NCI-H1092 treated with DMSO at 0.1 percent for 48 hours (cell line): Measurements from ENCODE around the gene CHST12.
"Not testable (repeated sequence)": the region's sequence is repeated elsewhere in the genome, so short reads cannot be mapped to it uniquely, and the experiment has no call there.

Experiments used
- DNase-seq: peaks from one replicate; lab custom pipeline; 2025; lab: John Stamatoyannopoulos, UW

The CHST12 gene

GRCh38 chr7:2460641-2461040, 57.2 kb downstream of the CHST12 start:
- no peak for DNase-seq

DNA sequence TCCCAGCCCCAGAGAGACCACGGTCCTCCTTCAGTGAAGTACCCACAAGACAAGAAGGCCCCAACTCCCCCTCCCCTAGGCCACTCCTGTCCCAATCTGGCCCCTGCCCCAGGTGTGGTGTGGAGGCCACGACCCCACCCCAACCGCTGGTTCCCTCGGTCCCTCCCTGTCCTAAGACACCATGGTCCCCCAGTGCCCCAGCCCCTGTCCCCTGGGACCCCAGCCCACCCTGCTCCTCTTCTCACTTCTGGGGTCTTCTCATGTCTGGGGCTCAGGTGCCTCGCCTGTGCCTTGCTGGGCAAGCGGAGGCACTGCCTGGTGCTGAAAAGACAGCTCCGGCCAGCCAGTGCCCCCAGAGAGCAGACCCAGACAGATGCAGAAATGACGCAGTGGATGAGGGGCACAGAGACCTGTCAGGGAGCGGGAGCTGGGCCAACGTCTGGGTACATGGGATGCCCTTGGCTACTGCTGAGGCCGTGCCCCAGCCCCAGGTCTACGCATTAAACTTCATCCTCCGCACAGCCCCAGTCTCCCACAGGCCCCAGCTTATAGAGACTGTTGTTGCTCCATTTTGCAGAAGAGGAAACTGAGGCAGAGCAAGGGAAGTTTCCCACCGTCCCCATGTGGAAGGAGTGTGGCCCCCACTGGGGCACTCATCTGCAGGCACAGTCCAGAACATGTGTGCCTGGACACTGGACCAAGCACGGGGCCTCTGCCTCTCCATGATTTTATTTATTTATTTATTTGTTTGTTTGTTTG, 58.0 kb downstream of the CHST12 start:
- no peak for DNase-seq

DNA sequence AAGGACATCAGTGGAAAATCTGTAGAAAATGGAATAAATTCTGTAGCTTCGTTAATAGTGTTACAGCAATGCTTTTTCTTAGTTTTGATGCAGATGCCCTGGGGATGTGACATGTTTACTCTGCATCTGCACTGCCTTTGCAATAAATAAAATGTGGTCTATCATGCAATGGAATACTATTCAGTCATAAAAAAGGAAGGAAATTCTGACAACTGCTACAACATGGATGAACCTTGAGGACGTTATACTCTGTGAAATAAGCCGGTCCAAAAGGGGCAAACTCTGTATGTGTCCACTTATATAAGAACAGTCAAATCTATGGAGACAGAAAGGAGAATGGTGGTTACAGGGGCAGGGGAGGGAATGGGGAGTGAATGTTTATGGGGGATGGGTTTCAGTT, 59.3 kb downstream of the CHST12 start:
- no peak for DNase-seq

DNA sequence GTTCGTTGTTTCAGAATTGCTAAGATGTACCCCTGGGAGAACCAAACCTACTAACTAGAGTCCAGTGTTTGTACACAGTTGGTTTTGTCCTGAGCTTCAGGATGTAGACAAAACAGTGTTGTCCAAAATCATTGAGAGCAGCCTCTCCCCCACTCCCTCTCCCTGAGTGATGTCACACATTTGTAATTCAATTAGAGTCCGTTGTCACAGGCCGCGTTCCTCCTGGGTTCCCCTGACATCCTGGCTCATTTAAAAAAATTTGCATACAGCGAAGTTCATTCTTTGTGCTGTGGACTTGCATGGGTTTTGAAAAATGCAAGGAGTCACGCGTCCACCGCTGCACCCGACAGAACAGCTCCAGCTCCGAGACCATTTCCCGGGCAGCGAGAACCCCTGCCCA, 62.5 kb downstream of the CHST12 start:
- no peak for DNase-seq

GRCh38 chr7:2466675-2467074, 63.3 kb downstream of the CHST12 start:
- DNase-seq = no peak

- DNase-seq = no peak
These were observed 64.8 kb downstream of the CHST12 start for GRCh38 chr7:2468227-2468626.

GRCh38 chr7:2469460-2470203, 66.2 kb downstream of the CHST12 start:
- DNase-seq = not testable (repeated sequence)

DNA sequence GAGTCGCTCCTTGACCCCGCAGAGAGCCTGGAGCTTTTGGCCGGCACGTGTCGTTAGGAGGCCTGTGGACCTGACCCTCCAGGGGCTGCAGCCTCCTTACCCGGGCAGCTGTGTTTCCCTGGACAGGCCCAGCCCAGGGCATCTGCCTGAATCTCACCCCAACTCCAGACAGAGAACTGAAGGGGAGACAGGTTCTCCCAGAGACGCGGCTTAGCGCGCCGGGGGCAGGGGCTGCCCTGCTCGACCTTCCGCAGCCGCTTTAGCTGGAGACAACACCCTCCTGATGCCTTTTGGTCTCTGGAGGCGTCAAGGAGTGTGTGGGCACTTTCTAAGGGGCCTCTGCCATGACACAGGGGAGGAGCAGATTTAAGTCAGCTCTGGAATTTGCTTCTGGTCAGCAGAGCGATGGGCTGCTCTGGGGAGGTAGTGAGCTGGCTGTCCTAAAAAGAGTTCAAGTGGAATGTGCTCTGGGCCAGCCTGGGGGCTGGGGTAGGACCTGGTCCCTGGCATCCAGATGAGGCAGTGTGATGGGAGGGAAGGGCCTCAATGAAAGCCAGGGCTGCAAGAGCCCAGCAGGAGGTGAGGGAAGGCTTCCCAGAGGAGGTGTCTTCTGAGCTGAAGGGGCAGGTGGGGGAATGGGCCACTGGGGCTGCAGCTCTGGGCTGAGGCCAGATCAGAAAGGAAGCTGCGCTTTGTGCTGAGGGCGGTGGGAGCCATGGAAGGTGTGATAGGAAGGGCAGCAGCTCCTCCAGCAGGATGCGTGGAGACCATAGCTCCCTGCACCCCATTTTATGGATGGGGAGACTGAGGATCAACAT, 67.0 kb downstream of the CHST12 start:
- DNase-seq = no peak

- DNase-seq = no peak
These were observed 67.6 kb downstream of the CHST12 start for GRCh38 chr7:2471022-2471329.

- DNase-seq = peak; percentile 76
These were observed 68.0 kb downstream of the CHST12 start for GRCh38 chr7:2471396-2471795.

GRCh38 chr7:2472739-2473138, 69.3 kb downstream of the CHST12 start:
- no peak for DNase-seq

- no peak for DNase-seq
These were observed 70.2 kb downstream of the CHST12 start for GRCh38 chr7:2473496-2474180.

GRCh38 chr7:2474224-2474623, 70.8 kb downstream of the CHST12 start:
- DNase-seq = no peak

DNA sequence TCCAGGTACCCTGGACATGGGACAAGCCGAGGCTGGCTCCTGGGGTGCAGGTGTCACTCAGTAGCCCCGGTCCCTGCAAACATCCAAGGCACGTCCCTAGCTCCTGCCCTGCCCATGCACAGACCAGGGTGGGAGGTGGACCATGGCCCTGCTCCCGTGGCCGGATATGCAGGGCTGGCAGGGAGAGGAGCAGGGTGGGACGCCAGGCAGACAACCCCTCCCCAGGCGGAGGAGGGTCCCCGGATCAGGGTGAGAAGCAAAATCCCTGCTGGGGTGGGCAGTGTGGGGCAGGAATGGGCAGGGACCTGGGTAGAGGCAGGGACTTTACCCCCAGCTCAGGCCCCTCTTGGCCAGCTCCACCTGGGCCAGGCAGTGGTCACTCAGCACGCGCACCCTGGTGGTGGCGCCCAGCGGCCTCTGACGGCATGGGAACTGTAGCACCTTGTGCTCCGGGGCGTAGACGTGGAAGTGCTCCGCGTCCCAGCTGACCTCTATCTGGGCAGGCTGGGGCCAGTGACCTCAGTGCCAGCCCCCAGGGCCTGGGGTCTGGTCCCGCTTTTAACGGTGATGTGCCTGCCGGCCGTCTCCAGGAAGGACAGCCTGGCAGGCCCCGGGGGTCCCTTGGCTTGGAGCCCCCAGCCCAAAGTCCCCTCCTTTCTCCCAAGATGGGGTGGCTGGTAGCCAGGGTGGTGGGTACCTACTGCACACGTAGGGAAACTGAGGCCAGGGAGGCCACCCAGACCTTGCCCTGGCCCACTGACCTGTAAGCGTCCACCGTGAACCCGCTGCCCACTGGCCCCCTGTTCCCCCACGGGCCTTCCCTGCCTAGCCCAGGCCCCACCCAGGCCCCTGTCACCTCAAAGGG, 71.6 kb downstream of the CHST12 start:
- DNase-seq = no peak

GRCh38 chr7:2475678-2476015, 72.2 kb downstream of the CHST12 start:
- no peak for DNase-seq

GRCh38 chr7:2476298-2476697, 72.9 kb downstream of the CHST12 start, which contains the start of gene GRIFIN:
Gene GRIFIN (minus strand): TSS chr7:2476398. CDS start chr7:2476383, 15 bp downstream.
- no peak for DNase-seq

DNA sequence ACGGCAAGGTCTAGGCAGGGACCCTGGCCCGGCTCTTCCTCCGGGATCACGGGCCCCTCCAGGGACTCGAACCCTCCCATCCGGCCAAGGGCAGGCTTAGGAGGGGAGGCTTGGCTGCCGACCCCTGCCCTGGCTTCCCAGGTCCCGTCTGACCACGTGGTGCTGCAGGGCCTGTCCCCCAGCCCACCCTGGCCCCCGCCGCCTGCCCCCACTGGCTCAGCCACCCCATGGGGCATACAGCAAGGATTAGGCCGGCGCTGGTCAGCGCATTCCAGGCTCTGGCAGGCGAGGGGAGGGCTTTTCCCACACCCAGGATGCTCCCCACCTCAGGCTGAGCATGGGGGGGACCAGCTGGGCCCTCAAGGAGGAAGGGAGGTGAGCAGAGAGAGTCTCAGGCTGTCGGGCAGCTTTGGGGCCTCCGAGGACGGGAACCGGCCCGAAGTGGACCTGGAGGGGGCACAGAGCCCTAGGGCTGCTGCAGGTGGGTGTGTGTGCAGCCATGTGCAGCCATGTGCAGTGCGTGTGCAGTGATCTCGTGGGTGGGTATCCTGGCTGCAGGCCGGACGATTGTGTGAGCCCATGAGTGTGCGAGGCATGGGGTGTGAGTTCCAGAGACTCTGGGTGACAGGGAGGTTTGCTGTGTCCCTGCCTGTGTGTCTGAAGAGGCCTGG, 73.5 kb downstream of the CHST12 start:
- no peak for DNase-seq

DNA sequence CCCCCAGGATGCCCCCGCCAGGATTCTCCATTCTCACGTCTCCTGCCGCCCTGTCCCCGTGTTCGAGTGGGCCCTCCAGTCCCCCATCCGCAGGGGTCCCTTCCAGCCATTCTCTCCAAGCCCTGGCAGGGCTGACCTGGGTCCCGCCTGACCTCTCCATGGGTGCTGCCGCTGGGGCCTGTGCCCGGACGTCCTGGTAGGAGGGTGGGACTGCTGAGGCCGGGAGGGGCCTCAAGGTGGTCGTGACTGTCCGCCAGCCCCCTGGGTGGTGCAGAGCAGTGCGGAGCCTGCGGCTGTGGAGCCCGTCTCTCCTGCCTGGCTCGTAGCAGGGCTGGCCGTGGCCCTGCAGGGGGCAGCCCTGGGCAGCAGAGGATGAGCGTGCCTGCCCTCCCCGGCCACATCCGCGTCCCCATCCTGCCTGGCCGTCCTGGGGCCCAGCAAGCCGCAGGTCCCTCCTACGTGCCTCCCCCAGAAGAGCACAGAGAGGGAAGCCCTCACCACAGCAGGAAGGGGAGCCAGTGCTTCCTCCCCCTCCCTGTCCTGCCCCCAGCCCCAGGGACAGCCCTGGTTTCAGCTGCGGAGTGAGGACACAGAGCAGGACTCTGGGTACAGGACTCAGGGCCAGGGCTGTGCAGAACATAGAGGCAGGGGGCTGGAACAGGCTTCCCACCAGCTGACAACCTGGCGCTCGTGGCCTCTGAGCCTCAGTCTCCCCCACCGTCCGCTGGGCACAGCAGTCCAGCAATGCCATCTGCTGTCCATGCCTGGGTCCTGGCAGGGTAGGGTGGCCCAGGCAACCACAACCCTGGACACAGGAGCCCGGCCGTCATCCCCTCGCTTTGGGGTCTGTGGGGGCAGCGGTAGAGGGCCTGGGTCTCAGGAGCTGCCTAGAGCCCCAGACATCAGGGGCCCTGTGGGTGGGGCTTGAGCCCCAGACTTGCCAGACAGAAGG, 74.3 kb downstream of the CHST12 start:
- DNase-seq = peak; percentile 43

GRCh38 chr7:2478399-2478785, 75.0 kb downstream of the CHST12 start:
- DNase-seq = peak; percentile 18

GRCh38 chr7:2478800-2479199, 75.4 kb downstream of the CHST12 start:
- DNase-seq = peak; percentile 31
